Lower leg skin (tissue), 3 donors: ENCODE measurements around the gene AGXT.

Experiments used
- POLR2A ChIP-seq, 2 donors: fragments of 450-650 bp; IDR thresholded peaks; one replicate each; pipeline ENCODE4 v1.6.1; 2016 to 2017; ENCODE audit warnings: antibody characterized with exemption in 2 of 2, mild to moderate bottlenecking in 1 of 2, moderate library complexity in 1 of 2
- TF ChIP-seq, protein P1 (sequence below), 3 donors: fragments of 450-650 bp; IDR thresholded peaks; one replicate each; pipeline ENCODE4 v1.5.1; 2016; ENCODE audit warnings: antibody characterized with exemption in 3 of 3, mild to moderate bottlenecking in 3 of 3, moderate library complexity in 2 of 3

DNA sequence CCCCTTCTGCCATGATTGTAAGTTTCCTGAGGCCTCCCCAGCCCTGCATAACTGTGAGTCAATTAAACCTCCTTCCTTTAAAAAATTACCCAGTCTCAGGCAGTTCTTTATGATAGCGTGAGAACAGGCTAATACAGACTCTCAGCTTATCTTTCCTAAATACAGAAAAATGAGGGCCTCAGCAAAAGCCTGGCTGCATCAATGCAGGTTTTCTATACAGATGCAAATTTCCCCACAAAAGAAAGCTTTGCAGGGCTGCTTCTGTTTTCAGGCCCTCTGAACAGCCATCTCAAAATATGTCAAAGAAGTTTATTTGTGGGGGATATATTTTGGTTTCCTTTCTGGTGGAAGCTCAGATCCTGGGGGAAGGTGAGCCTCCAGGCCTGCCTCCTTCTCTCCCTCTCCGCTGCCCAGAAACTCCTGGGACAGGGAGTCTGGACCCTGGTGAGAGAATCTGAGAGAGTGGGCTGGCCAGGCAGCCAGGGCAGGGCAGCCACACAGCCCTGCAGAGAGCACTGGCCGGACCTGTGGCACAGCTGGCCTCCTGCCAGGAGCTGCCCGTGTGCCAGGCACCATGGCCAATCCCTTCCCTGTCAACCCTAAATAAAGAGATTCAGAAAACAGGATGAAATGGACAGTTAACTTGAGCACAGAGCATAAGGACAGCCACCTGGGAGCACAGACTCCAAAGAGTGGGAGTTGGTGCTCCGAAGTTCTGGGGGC lies 21.6 kb upstream of the AGXT start:
- TF ChIP-seq, protein P1, sequence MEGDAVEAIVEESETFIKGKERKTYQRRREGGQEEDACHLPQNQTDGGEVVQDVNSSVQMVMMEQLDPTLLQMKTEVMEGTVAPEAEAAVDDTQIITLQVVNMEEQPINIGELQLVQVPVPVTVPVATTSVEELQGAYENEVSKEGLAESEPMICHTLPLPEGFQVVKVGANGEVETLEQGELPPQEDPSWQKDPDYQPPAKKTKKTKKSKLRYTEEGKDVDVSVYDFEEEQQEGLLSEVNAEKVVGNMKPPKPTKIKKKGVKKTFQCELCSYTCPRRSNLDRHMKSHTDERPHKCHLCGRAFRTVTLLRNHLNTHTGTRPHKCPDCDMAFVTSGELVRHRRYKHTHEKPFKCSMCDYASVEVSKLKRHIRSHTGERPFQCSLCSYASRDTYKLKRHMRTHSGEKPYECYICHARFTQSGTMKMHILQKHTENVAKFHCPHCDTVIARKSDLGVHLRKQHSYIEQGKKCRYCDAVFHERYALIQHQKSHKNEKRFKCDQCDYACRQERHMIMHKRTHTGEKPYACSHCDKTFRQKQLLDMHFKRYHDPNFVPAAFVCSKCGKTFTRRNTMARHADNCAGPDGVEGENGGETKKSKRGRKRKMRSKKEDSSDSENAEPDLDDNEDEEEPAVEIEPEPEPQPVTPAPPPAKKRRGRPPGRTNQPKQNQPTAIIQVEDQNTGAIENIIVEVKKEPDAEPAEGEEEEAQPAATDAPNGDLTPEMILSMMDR (IDR thresholded peaks at IDR 0.05): no peak
- no peak for TF ChIP-seq POLR2A (IDR thresholded peaks at IDR 0.05)
